Activated CD8-positive, alpha-beta memory T cell treated with anti-CD3 and anti-CD28 coated beads, Interleukin-2, amount 50 U/mL, for 1 hour (primary cell): Measurements from ENCODE around the gene C3orf38.
"Not testable (repeated sequence)": the region's sequence is repeated elsewhere in the genome, so short reads cannot be mapped to it uniquely, and the experiment has no call there.

Source experiments
- DNase-seq: peaks from one replicate; pipeline ENCODE4 v3.0.0-alpha.2; 2020; ENCODE audit errors: extremely low read depth

The C3orf38 gene

GRCh38 chr3:88149509-88150362 lies at the start of gene C3orf38:
C3orf38 (plus strand) TSS chr3:88149959; CDS start chr3:88150053, 94 bp downstream.
- DNase-seq, result no peak

DNA sequence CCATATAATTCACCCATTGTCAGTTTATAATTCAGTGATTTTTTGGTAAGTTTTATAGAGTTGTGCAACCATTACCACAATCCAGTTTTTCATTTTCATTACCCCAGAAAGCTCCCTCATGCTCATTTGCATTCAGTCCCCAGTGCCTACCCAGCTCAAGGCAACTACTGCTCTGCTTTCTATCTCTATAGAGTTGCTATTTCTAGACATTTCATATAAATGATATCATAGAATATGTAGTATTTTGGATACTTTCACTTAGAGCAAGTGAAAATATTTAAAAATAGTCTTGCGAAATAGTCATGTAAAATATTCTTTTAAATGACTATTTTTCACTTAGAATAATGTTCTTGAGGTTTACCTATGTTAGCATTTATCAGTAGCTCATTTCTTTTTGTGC lies 48.6 kb upstream of the C3orf38 start:
- DNase-seq, result no peak

DNA sequence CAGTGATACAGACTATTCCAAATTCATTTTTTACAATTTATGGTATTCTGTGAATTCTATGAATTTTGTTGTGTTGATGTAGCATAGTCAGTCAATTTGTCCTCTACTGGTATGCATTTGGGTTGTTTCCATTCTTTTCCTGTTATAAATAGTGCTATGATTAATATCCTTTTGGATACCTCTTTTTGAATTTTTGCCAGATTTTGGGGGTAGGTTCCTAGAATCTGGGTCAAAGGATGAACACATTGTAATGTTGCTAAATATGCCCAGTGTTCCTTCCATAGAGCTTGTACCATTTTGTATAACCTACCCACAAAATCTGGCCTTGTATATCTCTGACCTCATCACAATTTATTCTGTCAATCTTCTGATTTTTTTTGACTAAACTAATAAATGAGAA lies 44.4 kb upstream of the C3orf38 start:
- no peak for DNase-seq

- DNase-seq, result no peak
Measured at GRCh38 chr3:88112289-88112688, 37.5 kb upstream of the C3orf38 start.

- DNase-seq, result peak; percentile 18
Measured at GRCh38 chr3:88113311-88114162, 36.2 kb upstream of the C3orf38 start.

DNA sequence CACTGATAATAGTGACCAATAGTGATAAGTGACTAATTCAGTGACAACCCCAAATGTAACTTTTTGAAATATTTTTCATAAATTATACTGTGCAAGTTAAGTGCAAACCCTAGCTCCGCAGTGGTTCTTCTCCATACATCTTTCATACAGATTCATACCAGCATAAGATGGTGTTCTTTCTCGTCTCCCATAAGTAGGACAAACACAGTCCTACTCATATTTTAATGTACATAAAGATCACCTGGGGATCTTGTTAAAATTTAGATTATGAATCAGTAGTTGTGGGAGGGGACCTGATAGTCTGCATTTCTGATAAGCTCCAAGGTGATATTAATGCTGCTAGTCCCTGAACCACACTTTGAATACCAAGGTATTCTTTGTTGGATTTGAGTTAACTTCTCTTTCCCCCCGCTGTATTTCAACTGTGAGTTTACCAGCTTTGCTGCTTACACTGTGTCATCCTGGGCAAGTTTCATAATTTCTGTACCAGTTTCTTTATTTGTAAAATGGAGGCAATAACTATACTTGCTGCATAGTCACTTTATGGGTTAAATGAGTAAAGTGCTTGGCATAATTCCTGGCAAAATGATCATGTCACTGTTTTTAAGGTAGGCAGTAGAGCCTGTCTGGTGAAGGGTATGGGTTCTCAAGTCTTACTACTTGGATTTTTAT lies 34.7 kb upstream of the C3orf38 start:
- no peak for DNase-seq

DNA sequence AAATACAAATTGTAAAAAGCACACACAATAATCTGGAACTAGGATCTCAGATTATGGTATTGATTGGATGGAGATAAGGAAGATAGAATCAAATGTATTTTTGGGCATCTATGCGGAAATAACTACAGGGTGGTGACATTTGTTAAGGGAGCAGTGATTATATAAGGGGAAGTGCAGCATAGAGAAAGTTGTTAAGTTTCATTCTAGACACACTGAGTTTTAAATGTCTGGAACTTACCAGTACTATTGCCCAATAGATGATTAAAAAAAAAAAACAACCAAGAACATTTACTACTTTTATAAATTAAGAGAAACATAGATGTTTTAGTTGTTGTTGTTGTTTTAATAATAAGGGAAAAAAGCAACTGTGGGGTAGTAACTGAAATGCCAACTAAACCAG lies 32.1 kb upstream of the C3orf38 start:
- DNase-seq, result no peak

- DNase-seq, result not testable (repeated sequence)
Measured at GRCh38 chr3:88118603-88119002, 31.2 kb upstream of the C3orf38 start.

GRCh38 chr3:88123526-88123925 lies 26.2 kb upstream of the C3orf38 start:
- no peak for DNase-seq

GRCh38 chr3:88131695-88132094 lies 18.1 kb upstream of the C3orf38 start:
- no peak for DNase-seq

- DNase-seq, result no peak
Measured at GRCh38 chr3:88132894-88133293, 16.9 kb upstream of the C3orf38 start.

DNA sequence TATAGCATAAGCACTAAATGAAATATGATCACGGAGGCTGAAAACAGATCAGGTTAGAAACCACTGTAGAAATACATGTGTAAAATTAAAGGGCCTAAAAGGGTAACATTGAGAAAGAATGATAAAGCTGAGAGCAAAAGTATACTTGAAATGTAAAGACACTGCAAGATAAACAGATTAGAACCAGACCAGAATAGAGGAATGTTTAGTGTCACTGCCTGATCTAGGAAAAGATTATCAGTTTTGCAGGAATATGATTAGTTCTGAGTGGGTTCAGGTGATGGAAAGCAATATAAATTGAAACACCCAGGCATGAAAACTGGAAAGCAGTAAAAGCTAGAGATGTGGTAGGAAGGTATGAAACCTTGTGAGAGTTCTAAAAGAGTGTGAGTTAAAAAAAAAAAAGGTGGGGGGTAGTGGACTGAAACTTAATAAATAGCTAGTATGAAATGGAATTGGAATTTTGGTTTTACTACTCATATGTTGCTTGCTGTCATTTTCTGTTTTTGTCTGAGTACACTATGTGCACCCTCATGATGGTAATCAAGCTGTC lies 16.0 kb upstream of the C3orf38 start:
- no peak for DNase-seq

- DNase-seq, result no peak
Measured at GRCh38 chr3:88137836-88138235, 11.9 kb upstream of the C3orf38 start.

GRCh38 chr3:88141458-88142083 lies 8.2 kb upstream of the C3orf38 start:
- no peak for DNase-seq

DNA sequence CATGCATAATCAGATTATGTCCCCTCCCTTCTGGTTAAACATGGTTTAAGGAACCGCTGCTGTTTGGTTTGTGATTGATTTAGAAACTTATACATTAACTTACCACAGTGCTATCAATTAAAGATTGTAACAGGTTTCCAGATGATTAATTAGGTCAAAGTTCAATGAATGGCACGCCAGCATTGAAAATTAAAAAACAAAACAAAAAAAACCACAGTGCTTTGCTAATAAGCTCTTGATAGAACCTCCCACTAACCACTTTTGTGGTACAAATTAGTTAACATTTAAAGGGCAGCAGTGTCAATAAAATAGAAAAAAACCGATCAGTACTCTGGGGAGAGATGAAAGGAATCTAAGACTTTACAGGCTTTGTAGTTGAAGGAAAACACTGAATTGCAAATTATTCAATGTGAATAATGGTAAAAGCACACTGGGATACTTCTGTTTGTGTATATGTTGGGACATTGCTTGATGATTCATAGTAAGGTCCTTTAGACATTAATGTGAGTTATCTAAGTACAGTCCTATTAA lies 7.6 kb upstream of the C3orf38 start:
- no peak for DNase-seq

GRCh38 chr3:88147261-88147660 lies 2.5 kb upstream of the C3orf38 start:
- DNase-seq, result no peak

DNA sequence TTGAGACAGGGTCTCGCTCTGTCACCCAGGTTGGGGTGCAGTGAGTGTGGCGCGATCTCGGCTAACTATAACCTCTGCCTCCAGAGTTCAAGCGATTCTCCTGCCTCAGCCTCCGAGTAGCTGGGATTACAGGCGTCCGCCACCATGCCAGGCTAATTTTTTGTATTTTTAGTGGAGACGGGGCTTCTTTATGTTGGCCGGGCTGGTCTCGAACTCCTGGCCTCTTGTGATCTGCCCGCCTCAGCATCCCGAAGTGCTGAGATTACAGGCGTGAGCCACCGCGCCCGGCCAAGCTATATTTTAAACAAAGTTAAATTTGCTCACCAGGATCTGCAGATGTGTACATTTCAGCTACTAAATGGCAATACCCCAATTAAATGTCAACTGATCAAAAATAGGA lies 1.1 kb upstream of the C3orf38 start:
- no peak for DNase-seq

- no peak for DNase-seq
Measured at GRCh38 chr3:88149101-88149508, 654 bp upstream of the C3orf38 start.

- no peak for DNase-seq
Measured at GRCh38 chr3:88150371-88150770, 612 bp downstream of the C3orf38 start.

DNA sequence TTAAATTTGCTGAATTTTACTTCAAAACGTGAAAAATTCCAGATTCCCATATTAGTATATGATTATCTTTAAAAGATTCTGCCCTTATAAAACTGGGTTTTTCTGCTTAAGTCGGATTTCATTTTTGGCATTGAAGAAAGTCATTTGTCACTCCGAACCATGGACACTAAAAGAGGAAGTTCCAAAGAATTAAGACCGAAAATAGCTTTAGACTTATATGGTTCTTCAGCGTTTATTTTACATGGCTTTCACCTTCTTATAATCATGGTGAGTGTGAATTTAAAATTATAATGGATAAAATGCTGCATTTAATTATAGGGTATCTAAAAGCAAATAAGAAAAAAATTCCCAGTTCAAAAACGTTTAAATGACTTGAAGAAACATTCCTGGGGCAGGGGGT lies 1.0 kb downstream of the C3orf38 start:
- DNase-seq, result no peak

DNA sequence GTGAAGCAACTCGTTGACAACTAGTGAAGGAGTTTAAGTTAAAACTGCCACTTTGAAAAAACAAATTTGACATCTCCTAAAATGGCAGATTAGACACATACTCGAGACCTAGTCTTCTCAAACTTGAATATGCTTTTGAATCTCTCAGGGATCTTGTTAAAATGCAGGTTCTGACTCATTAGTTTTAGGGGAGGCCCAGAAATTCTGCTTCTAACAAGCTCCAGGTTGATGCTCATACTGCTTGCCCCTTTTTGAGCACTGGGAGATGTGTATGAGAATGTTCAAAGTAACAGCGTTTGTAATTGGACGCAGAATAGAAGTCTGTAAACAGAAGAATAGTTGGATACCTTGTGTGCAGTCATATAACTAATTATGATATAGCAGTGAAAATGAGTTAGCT lies 1.6 kb downstream of the C3orf38 start:
- DNase-seq, result no peak
